Ureter (tissue), 1 donor: ENCODE measurements around the gene CFAP299. TPM values are rescaled to one million over a fixed set of nuclear protein-coding genes. Genes with fewer than 3 reads are reported as not detected.
A peak's percentile ranks its signal among the peaks of the same experiment; 100 is the strongest.
"Not testable (repeated sequence)": the region's sequence is repeated elsewhere in the genome, so short reads cannot be mapped to it uniquely, and the experiment has no call there.

ENCODE experiments used
- DNase-seq: peaks from one replicate; pipeline ENCODE4 v3.0.0-alpha.2; 2020; ENCODE audit warnings: low spot score
- total RNA-seq: library from RNA; stranded (reverse); gene quantifications from one replicate; pipeline ENCODE4 v1.2.4, GENCODE V29; 2023
- donor health status: DM: yes; HTN: yes; CAD: no.

Gene CFAP299
- total RNA-seq, 1 donor from 2014 or later, result not detected

- no peak for DNase-seq
These were observed 3.8 kb upstream of the CFAP299 start for GRCh38 chr4:80331693-80332092.

- DNase-seq, result no peak
These were observed 2.4 kb upstream of the CFAP299 start for GRCh38 chr4:80333121-80333520.

- no peak for DNase-seq
These were observed 962 bp upstream of the CFAP299 start for GRCh38 chr4:80334568-80334967.

GRCh38 chr4:80335226-80335553, 340 bp upstream of the CFAP299 start:
- no peak for DNase-seq

- no peak for DNase-seq
These were observed 1.1 kb downstream of the CFAP299 start for GRCh38 chr4:80336582-80336981.

- DNase-seq, result no peak
These were observed 4.5 kb downstream of the CFAP299 start for GRCh38 chr4:80340036-80340435.

GRCh38 chr4:80342684-80343083, 7.2 kb downstream of the CFAP299 start:
- not testable (repeated sequence) for DNase-seq

- DNase-seq, result no peak
These were observed 8.4 kb downstream of the CFAP299 start for GRCh38 chr4:80343887-80344286.

GRCh38 chr4:80360084-80360483, 24.6 kb downstream of the CFAP299 start:
- DNase-seq, result no peak

- DNase-seq, result no peak
These were observed 25.4 kb downstream of the CFAP299 start for GRCh38 chr4:80360900-80361299.

- DNase-seq, result no peak
These were observed 25.9 kb downstream of the CFAP299 start for GRCh38 chr4:80361329-80361900.

GRCh38 chr4:80362578-80363181, 27.1 kb downstream of the CFAP299 start:
- DNase-seq, result no peak

GRCh38 chr4:80365928-80366327, 30.4 kb downstream of the CFAP299 start:
- peak; percentile 68 for DNase-seq

GRCh38 chr4:80367737-80368136, 32.2 kb downstream of the CFAP299 start:
- DNase-seq, result no peak

GRCh38 chr4:80370635-80371034, 35.1 kb downstream of the CFAP299 start:
- no peak for DNase-seq

GRCh38 chr4:80371046-80371445, 35.5 kb downstream of the CFAP299 start:
- no peak for DNase-seq

- no peak for DNase-seq
These were observed 38.6 kb downstream of the CFAP299 start for GRCh38 chr4:80374180-80374579.

- no peak for DNase-seq
These were observed 46.7 kb downstream of the CFAP299 start for GRCh38 chr4:80382090-80382832.

- no peak for DNase-seq
These were observed 50.1 kb downstream of the CFAP299 start for GRCh38 chr4:80385397-80386280.

- no peak for DNase-seq
These were observed 50.9 kb downstream of the CFAP299 start for GRCh38 chr4:80386281-80386886.

- no peak for DNase-seq
These were observed 52.1 kb downstream of the CFAP299 start for GRCh38 chr4:80387390-80388283.
